ENCODE results near the gene TXNDC17.

- TF ChIP-seq GATA2 (IDR thresholded peaks at IDR 0.05; ENCODE audit: low read depth, low read length) (no peak), GATA3 (IDR thresholded peaks at IDR 0.05; ENCODE audit: low read depth, low read length) (no peak)
Measured at GRCh38 chr17:6675201-6675825, 34.5 kb downstream of the TXNDC17 start.
